Measurements from ENCODE around the gene STMN3. TPM values are rescaled to one million over a fixed set of nuclear protein-coding genes. Genes with fewer than 3 reads are reported as not detected.

STMN3 gene
- total RNA-seq, 4 donors from 2014 or later, result 53.7 to 84.0 (median 66.1) TPM

DNA sequence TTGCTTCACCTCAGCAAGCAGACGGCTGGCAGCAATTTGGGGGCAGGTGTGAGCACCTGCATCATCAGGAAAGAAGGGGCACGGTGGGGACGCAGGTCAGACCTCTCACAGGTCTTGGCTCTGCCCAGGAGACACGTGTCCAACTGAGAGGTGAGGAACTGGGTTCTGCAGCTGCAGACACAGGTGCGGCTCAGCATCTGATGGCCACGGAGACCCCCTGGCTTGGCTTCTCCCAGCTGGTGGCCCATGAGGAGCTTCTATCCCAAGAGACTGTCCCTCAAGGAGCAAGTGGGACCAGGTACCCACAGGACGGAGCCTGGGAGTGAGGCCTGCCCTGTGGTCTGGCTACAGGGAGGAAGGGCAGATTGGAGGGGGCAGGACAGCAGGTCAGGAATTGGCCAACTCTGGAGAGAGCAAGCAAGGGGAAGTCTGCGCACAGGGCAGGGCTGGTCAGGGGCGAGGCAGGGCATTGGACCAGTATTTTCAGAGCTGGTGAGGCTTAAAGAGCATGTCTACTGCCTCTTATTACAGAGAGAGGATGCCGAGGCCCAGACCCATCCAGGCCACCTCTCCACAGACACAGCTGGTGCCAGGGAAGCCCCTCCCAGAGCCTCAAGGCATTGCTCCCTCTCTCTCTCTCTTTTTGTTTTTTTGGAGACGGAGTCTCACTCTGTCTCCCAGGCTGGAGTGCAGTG, 4.2 kb downstream of the STMN3 start:
- no peak for DNase-seq
- Histone ChIP-seq H3K4me1 (peaks cover 10 to 21% of the 10 kb centered on the region in 2 donors), H3K36me3 (no peaks in the 10 kb centered on the region), H3K27me3 (no peaks in the 10 kb centered on the region), H3K4me3 (replicated peaks in 1 of 3) (no peak overlapping the region), H3K27ac (no peak overlapping the region), H3K9me3 (no peaks in the 10 kb centered on the region)
- TF ChIP-seq, protein P1, sequence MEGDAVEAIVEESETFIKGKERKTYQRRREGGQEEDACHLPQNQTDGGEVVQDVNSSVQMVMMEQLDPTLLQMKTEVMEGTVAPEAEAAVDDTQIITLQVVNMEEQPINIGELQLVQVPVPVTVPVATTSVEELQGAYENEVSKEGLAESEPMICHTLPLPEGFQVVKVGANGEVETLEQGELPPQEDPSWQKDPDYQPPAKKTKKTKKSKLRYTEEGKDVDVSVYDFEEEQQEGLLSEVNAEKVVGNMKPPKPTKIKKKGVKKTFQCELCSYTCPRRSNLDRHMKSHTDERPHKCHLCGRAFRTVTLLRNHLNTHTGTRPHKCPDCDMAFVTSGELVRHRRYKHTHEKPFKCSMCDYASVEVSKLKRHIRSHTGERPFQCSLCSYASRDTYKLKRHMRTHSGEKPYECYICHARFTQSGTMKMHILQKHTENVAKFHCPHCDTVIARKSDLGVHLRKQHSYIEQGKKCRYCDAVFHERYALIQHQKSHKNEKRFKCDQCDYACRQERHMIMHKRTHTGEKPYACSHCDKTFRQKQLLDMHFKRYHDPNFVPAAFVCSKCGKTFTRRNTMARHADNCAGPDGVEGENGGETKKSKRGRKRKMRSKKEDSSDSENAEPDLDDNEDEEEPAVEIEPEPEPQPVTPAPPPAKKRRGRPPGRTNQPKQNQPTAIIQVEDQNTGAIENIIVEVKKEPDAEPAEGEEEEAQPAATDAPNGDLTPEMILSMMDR (IDR thresholded peaks at IDR 0.05), result no peak
- no peak for TF ChIP-seq POLR2A (IDR thresholded peaks at IDR 0.05)
- intact Hi-C loops (cut with DNase I), result loop anchor here (10.0 kb wide), 1 partner anchor 74 kb away; the partner anchor contains the start of gene HELZ2
- 85 to 91% methylated on average over 10 to 11 of the region's 11 CpGs for WGBS, 2 donors

DNA sequence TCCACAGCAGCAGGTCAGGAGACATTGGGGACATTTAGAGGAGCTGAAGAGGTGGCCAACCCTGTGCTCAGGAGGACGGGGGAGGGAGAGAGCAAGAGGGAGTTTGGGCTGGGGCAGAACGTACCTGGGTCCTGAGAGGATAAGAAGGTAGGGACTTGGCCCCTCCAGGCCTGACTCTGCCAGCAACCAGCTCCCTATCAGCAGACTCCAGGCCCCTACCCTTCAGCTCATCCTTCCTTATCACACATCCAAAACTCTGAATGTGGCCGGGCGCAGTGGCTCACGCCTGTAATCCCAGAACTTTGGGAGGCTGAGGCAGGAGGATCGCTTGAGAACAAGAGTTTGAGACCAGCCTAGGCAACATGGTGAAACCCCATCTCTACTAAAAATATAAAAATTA, 5.0 kb downstream of the STMN3 start:
- no peaks in the 10 kb centered on the region for H3K36me3 ChIP-seq
- DNase-seq, result no peak
- 95 to 97% methylated on average over 6 of the region's 6 CpGs for WGBS, 2 donors

DNA sequence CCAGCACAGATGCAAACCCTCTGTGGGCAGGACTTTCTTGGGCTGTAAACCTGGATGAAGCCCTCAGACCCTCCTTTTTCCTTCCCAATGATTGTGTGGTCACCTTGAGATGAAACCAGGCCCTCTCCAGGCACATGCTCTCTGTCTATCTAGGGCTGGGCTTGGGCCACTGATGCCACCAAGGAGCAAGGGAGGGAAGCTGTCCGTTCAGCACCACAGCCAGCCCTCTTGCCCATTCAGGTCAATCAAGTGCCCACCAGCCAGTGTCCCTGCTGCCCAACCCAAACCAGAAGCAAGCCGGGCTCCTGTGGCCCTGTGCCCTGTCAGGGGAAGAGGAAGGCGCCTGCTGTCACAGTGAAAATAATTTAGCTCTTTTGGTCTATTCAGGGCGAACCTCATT, 8.0 kb downstream of the STMN3 start:
- TF ChIP-seq POLR2A (IDR thresholded peaks at IDR 0.05), result no peak
- TF ChIP-seq, protein P1 (IDR thresholded peaks at IDR 0.05), result no peak
- H3K9me3 ChIP-seq, result no peaks in the 10 kb centered on the region
- H3K36me3 ChIP-seq, result no peaks in the 10 kb centered on the region
- no peak overlapping the region for H3K27ac ChIP-seq
- DNase-seq, result no peak
- H3K4me1 ChIP-seq, result peaks cover 4 to 15% of the 10 kb centered on the region in 2 donors
- no peak overlapping the region for H3K4me3 ChIP-seq (replicated peaks in 1 of 3)
- WGBS, 2 donors, result 81 to 93% methylated on average over 2 to 3 of the region's 4 CpGs
- no peaks in the 10 kb centered on the region for H3K27me3 ChIP-seq
- intact Hi-C loops (cut with DNase I), result loop anchor here (10.0 kb wide), 1 partner anchor 70 kb away; the partner anchor contains the start of gene HELZ2

More for the DNA sequence above, 5.0 kb downstream of the STMN3 start:
- Histone ChIP-seq H3K27me3 (no peaks in the 10 kb centered on the region), H3K4me1 (peaks cover 6 to 17% of the 10 kb centered on the region in 2 donors), H3K4me3 (replicated peaks in 1 of 3) (no peak overlapping the region), H3K27ac (no peak overlapping the region), H3K9me3 (no peaks in the 10 kb centered on the region)
- intact Hi-C loops (cut with DNase I), result loop anchor here (10.0 kb wide), 1 partner anchor 73 kb away; the partner anchor contains the start of gene HELZ2
- no peak for TF ChIP-seq POLR2A (IDR thresholded peaks at IDR 0.05)
- TF ChIP-seq, protein P1 (IDR thresholded peaks at IDR 0.05), result no peak

- Histone ChIP-seq H3K36me3 (no peaks in the 10 kb centered on the region), H3K4me1 (peaks cover 10 to 18% of the 10 kb centered on the region in 2 donors), H3K9me3 (no peaks in the 10 kb centered on the region), H3K27me3 (no peaks in the 10 kb centered on the region), H3K4me3 (replicated peaks in 1 of 3) (no peak overlapping the region), H3K27ac (no peak overlapping the region)
- no peak for DNase-seq
- TF ChIP-seq, protein P1 (IDR thresholded peaks at IDR 0.05), result no peak
- TF ChIP-seq POLR2A (IDR thresholded peaks at IDR 0.05), result no peak
- 94 to 95% methylated on average over 10 to 13 of the region's 15 CpGs for WGBS, 2 donors
- intact Hi-C loops (cut with DNase I), result loop anchor here (10.0 kb wide), 1 partner anchor 69 kb away; the partner anchor contains the start of gene HELZ2
Observed at GRCh38 chr20:63643946-63644345, 9.3 kb downstream of the STMN3 start.

- no peak for TF ChIP-seq POLR2A (IDR thresholded peaks at IDR 0.05)
- TF ChIP-seq, protein P1 (IDR thresholded peaks at IDR 0.05), result no peak
- peaks cover 10 to 18% of the 10 kb centered on the region in 2 donors for H3K4me1 ChIP-seq
- H3K36me3 ChIP-seq, result no peaks in the 10 kb centered on the region
- H3K4me3 ChIP-seq (replicated peaks in 1 of 3), result no peak overlapping the region
- H3K27ac ChIP-seq, result no peak overlapping the region
- no peaks in the 10 kb centered on the region for H3K9me3 ChIP-seq
- no peak for DNase-seq
- H3K27me3 ChIP-seq, result no peaks in the 10 kb centered on the region
- intact Hi-C loops (cut with DNase I), result loop anchor here (10.0 kb wide), 1 partner anchor 69 kb away; the partner anchor contains the start of gene HELZ2
- 89 to 96% methylated on average over 7 to 10 of the region's 10 CpGs for WGBS, 2 donors
Observed at GRCh38 chr20:63643499-63643898, 9.7 kb downstream of the STMN3 start.

Data from thyroid gland (tissue), 4 donors.